Suprapubic skin (tissue), 4 donors: Measurements from ENCODE around the gene LYZL1. TPM values are rescaled to one million over a fixed set of nuclear protein-coding genes. Genes with fewer than 3 reads are reported as not detected.
"Not testable (repeated sequence)": the region's sequence is repeated elsewhere in the genome, so short reads cannot be mapped to it uniquely, and the experiment has no call there.

Source experiments
- DNase-seq, 2 donors: peaks; one replicate each; pipeline ENCODE4 v3.0.0-alpha.2; 2019; ENCODE audit warnings: low spot score in 2 of 2
- H3K27ac ChIP-seq: fragments of 200-600 bp; sonication (generic); one replicate; pipeline ENCODE4 v1.5.1; 2019
- H3K27me3 ChIP-seq: fragments of 200-600 bp; sonication (generic); one replicate; pipeline ENCODE4 v1.5.1; 2019
- H3K36me3 ChIP-seq: fragments of 200-600 bp; sonication (generic); one replicate; pipeline ENCODE4 v1.5.1; 2019
- H3K4me1 ChIP-seq: fragments of 200-600 bp; sonication (generic); one replicate; pipeline ENCODE4 v1.5.1; 2019
- H3K4me3 ChIP-seq: fragments of 200-600 bp; sonication (generic); one replicate; pipeline ENCODE4 v1.5.1; 2019; ENCODE audit warnings: mild to moderate bottlenecking
- H3K9me3 ChIP-seq: fragments of 200-600 bp; sonication (generic); one replicate; pipeline ENCODE4 v1.5.1; 2019
- EP300 ChIP-seq: sonication (generic); formaldehyde crosslinking; IDR thresholded peaks from one replicate; pipeline ENCODE4 v1.6.1; 2017; ENCODE audit warnings: antibody characterized with exemption
- POLR2A ChIP-seq, 2 donors: fragments of 450-650 bp; IDR thresholded peaks; one replicate each; pipeline ENCODE4 v1.6.1; 2017; ENCODE audit warnings: antibody characterized with exemption in 2 of 2, mild to moderate bottlenecking in 2 of 2, moderate library complexity in 2 of 2
- POLR2AphosphoS5 ChIP-seq, 3 donors: sonication (generic); formaldehyde crosslinking; IDR thresholded peaks; one replicate each; pipeline ENCODE4 v1.6.1; 2017; ENCODE audit warnings: antibody characterized with exemption in 3 of 3
- WGBS: methylation state at CpG from one replicate; pipeline ENCODE4 v1.1.5; 2018; 5-methylcytosine and 5-hydroxymethylcytosine counted together
- total RNA-seq, 4 donors: library from RNA; depleted of rRNA; stranded (reverse); fragments of >200 nt; gene quantifications; one replicate each; pipeline ENCODE4 v1.1.0, GENCODE V29; 2016
- TF ChIP-seq, protein P1 (sequence below), 2 donors: fragments of 200-600 bp in 1 of 2; fragments of 450-650 bp in 1 of 2; sonication (generic) in 1 of 2; IDR thresholded peaks; one replicate each; pipeline ENCODE4 v1.5.1; 2016 to 2019; ENCODE audit warnings: antibody characterized with exemption in 2 of 2, mild to moderate bottlenecking in 1 of 2, moderate library complexity in 1 of 2

The LYZL1 gene
- total RNA-seq, 4 donors from 2014 or later: not detected

DNA sequence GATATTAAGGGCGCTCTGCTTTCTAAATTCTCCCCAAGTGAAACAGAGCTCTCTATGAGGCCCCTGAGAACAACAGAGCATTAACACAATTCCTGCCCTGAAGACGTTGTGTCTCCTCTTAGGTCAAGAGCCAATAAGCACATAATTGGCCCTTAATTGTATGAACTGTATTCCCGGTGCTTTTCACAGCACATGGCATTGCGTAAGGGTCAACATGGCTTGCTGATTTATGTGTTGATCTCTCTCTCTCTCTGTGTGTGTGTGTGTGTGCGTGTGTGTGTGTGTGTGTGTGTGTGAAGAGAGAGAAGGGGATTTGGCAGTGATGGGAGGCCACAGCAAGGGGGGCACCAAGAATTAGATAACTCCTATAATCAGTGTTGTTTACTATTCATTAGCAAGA, 40.5 kb downstream of the LYZL1 start:
- Histone ChIP-seq H3K9me3 (no peaks in the 10 kb centered on the region), H3K36me3 (no peaks in the 10 kb centered on the region), H3K27me3 (no peaks in the 10 kb centered on the region), H3K4me1 (peaks cover 4% of the 10 kb centered on the region), H3K4me3 (no peak overlapping the region), H3K27ac (no peak overlapping the region)
- 49% methylated on average over 5 of the region's 5 CpGs for WGBS
- no peak for DNase-seq
- TF ChIP-seq POLR2AphosphoS5 (IDR thresholded peaks at IDR 0.05) (no peak), EP300 (no peak), POLR2A (IDR thresholded peaks at IDR 0.05) (no peak)
- TF ChIP-seq, protein P1, sequence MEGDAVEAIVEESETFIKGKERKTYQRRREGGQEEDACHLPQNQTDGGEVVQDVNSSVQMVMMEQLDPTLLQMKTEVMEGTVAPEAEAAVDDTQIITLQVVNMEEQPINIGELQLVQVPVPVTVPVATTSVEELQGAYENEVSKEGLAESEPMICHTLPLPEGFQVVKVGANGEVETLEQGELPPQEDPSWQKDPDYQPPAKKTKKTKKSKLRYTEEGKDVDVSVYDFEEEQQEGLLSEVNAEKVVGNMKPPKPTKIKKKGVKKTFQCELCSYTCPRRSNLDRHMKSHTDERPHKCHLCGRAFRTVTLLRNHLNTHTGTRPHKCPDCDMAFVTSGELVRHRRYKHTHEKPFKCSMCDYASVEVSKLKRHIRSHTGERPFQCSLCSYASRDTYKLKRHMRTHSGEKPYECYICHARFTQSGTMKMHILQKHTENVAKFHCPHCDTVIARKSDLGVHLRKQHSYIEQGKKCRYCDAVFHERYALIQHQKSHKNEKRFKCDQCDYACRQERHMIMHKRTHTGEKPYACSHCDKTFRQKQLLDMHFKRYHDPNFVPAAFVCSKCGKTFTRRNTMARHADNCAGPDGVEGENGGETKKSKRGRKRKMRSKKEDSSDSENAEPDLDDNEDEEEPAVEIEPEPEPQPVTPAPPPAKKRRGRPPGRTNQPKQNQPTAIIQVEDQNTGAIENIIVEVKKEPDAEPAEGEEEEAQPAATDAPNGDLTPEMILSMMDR (IDR thresholded peaks at IDR 0.05): no peak

DNA sequence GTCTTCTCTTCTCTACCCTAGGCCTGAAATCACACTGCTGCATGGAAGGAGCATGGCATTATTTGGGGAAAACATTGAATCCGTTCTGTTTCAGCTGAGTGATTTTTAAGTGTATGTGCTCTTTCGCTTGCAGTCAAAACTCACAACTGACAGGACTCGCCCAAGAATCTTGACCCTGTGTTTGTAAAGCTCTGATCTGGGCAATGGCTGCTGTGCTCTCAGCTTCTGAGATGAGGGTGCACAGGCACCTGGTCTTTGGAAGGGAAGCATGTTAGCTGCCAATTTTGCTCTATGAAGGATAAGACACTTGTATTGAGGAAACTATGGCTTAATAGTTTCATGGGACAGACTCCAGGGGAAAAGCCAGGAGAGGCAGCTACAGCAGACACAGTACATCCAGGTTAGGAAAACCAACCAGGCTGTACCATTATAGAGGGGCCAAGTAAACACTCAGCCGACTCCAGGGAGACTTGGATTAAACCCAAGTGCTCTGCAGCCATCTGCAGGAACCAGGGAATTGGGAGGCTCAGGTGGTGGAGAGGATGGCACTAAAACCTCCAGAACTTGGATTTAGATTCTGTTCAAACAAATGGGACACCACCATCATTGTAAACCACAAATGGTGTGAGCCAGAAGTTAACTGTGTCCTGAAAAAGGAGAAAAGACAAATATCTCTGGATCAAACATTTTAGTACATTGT, 43.3 kb downstream of the LYZL1 start:
- H3K4me3 ChIP-seq: no peak overlapping the region
- no peak for TF ChIP-seq POLR2A (IDR thresholded peaks at IDR 0.05)
- TF ChIP-seq, protein P1 (IDR thresholded peaks at IDR 0.05): no peak
- no peak for TF ChIP-seq POLR2AphosphoS5 (IDR thresholded peaks at IDR 0.05)
- no peak for TF ChIP-seq EP300
- H3K4me1 ChIP-seq: peaks cover 4% of the 10 kb centered on the region
- no peak for DNase-seq
- H3K36me3 ChIP-seq: no peaks in the 10 kb centered on the region
- no peak overlapping the region for H3K27ac ChIP-seq
- no peaks in the 10 kb centered on the region for H3K27me3 ChIP-seq
- H3K9me3 ChIP-seq: no peaks in the 10 kb centered on the region
- WGBS: 76% methylated on average over 4 of the region's 4 CpGs

DNA sequence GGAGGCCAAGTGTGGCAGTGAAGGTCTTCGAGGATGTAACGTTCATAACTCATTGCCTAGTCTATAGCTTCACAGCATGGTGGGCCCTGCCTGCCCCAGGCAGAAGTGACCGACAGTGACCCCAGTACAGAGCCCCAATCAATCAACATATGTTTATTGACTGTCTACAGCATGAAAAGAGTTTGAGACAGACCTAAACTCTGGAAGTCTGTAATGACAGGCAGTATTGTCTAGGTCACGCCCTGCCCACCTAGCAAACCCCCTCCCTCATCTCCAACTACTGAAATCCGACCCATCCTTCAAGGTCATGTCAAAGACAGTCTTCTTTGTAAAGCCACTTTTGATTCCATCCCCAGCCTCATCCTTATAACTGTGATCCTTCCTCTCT, 43.9 kb downstream of the LYZL1 start:
- Histone ChIP-seq H3K9me3 (no peaks in the 10 kb centered on the region), H3K36me3 (no peaks in the 10 kb centered on the region), H3K4me1 (peaks cover 4% of the 10 kb centered on the region), H3K27ac (no peak overlapping the region), H3K27me3 (no peaks in the 10 kb centered on the region), H3K4me3 (no peak overlapping the region)
- 44% methylated on average over 4 of the region's 5 CpGs for WGBS
- no peak for TF ChIP-seq POLR2AphosphoS5 (IDR thresholded peaks at IDR 0.05)
- TF ChIP-seq, protein P1 (IDR thresholded peaks at IDR 0.05): no peak
- TF ChIP-seq EP300: no peak
- no peak for TF ChIP-seq POLR2A (IDR thresholded peaks at IDR 0.05)
- no peak for DNase-seq

DNA sequence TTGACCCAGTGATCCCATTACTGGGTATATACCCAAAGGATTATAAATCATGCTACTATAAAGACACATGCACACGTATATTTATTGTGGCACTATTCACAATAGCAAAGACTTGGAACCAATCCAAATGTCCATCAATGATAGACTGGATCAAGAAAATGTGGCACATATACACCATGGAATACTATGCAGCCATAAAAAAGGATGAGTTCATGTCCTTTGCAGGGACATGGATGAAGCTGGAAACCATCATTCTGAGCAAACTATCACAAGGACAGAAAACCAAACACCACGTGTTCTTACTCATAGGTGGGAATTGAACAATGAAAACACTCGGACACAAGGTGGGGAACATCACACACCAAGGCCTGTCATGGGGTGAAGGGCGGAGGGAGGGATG, 48.7 kb downstream of the LYZL1 start:
- H3K27me3 ChIP-seq, H3K4me3 ChIP-seq, H3K36me3 ChIP-seq, H3K9me3 ChIP-seq, DNase-seq, H3K27ac ChIP-seq, H3K4me1 ChIP-seq: not testable (repeated sequence)
- 91% methylated on average over 4 of the region's 4 CpGs for WGBS

DNA sequence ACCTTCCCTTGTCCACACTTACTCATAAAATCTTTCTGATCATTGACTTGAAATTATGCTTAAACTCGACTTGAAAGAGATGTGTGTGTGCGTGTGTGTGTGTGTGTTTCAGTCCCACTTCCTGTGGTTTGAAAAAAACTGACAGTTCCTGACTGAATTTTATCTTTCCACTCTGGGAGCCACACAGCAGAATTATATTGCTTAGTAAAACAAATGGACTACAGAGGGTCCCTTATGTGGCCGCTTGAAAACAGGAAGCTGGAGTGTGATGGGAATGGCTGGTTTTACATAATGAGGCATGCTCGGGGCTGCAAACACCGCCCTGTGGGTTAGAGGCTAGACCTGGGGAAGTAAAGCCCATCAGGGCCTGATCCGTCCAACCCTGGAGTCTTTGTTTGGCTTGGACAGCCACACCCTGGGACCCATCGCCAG, 54.8 kb downstream of the LYZL1 start:
- no peak for DNase-seq
- no peaks in the 10 kb centered on the region for H3K9me3 ChIP-seq
- 61% methylated on average over 7 of the region's 7 CpGs for WGBS
- H3K27me3 ChIP-seq: peaks cover 6% of the 10 kb centered on the region
- H3K36me3 ChIP-seq: no peaks in the 10 kb centered on the region
- H3K27ac ChIP-seq: no peak overlapping the region
- H3K4me1 ChIP-seq: no peaks in the 10 kb centered on the region
- TF ChIP-seq POLR2AphosphoS5 (IDR thresholded peaks at IDR 0.05): no peak
- TF ChIP-seq POLR2A (IDR thresholded peaks at IDR 0.05): no peak
- no peak overlapping the region for H3K4me3 ChIP-seq

DNA sequence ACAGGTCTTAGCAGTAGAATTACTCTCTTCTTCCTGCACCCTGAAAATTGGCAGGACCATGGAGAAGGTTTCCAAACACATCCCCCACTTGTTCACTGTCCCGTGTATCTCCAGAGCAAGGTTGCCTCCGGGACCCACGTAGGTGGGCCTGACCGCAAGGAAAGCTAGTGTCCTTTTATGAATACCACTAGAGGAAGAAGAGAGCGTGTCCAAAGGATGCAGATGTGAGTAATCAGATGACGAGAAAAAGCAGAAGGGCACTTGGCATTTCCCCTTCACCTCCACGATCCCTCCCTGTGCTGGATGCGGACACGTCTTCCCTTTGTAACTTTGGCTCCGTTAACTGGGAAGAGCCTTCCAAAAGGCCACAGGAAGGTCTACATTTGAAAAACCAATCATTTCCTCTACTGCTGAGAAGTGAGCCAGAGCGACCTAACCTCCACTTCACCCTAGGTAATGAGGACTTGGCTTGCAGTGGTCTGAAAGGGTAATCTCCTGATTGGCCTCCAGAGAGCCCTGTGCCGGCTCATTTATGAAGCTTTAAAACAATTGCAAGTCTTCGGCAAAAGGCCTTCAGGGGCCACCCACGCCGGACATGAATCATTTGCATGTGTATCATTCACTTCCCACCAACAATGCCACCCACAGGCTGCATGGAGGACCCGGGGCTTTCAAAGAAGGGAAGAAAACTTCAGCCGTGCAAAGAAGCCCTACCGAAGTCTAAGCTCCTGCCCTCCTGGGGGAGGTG, 55.4 kb downstream of the LYZL1 start:
- Histone ChIP-seq H3K9me3 (no peaks in the 10 kb centered on the region), H3K4me1 (no peaks in the 10 kb centered on the region), H3K27me3 (peaks cover 6% of the 10 kb centered on the region), H3K36me3 (no peaks in the 10 kb centered on the region), H3K4me3 (no peak overlapping the region), H3K27ac (no peak overlapping the region)
- TF ChIP-seq EP300 (no peak), POLR2AphosphoS5 (IDR thresholded peaks at IDR 0.05) (no peak), POLR2A (IDR thresholded peaks at IDR 0.05) (no peak)
- TF ChIP-seq, protein P1 (IDR thresholded peaks at IDR 0.05): no peak
- 70% methylated on average over 18 of the region's 18 CpGs for WGBS
- DNase-seq: no peak
